SK-N-SH treated with all-trans-retinoic acid at 6 μM for 48 hours (cell line): Measurements from ENCODE around the gene UMPS.
"Not testable (repeated sequence)": the region's sequence is repeated elsewhere in the genome, so short reads cannot be mapped to it uniquely, and the experiment has no call there.

Experiments used
- ATAC-seq: fragments of 200-7000 bp; cut with Tn5 transposase; 3 replicates; pipeline ENCODE4 v1.9.1; 2020; ENCODE audit warnings: mild to moderate bottlenecking, moderate library complexity
- ARNTL ChIP-seq: fragments of 450-650 bp; formaldehyde crosslinking; IDR thresholded peaks from 2 replicates; pipeline ENCODE4 v1.5.0; 2020; ENCODE audit warnings: low read depth, mild to moderate bottlenecking, moderate library complexity, borderline replicate concordance
- BACH2 ChIP-seq: fragments of 250-450 bp; sonication (Bioruptor Pico); IDR thresholded peaks from 2 replicates; pipeline ENCODE4 v1.9.0; 2021; ENCODE audit warnings: mild to moderate bottlenecking, borderline replicate concordance
- CREB5 ChIP-seq: fragments of 250-450 bp; sonication (Bioruptor Pico); IDR thresholded peaks from 2 replicates; pipeline ENCODE4 v1.5.1; 2020; ENCODE audit warnings: low read depth, mild to moderate bottlenecking, moderate library complexity
- CSDC2 ChIP-seq: fragments of 250-450 bp; sonication (Bioruptor Pico); IDR thresholded peaks from 2 replicates; pipeline ENCODE4 v1.5.0; 2020; ENCODE audit warnings: mild to moderate bottlenecking, moderate library complexity
- CSRNP3 ChIP-seq: fragments of 250-450 bp; sonication (Bioruptor Pico); IDR thresholded peaks from 2 replicates; pipeline ENCODE4 v1.5.1; 2021; ENCODE audit warnings: mild to moderate bottlenecking, moderate library complexity
- ESRRG ChIP-seq: fragments of 250-450 bp; sonication (Bioruptor Pico); IDR thresholded peaks from 2 replicates; pipeline ENCODE4 v1.6.1; 2021; ENCODE audit warnings: mild to moderate bottlenecking
- ISL1 ChIP-seq: fragments of 250-450 bp; sonication (Bioruptor Pico); IDR thresholded peaks from 2 replicates; pipeline ENCODE4 v2.1.2; 2022; ENCODE audit warnings: mild to moderate bottlenecking, moderate library complexity
- OSR1 ChIP-seq: fragments of 250-450 bp; sonication (Bioruptor Pico); IDR thresholded peaks from 2 replicates; pipeline ENCODE4 v1.8.0; 2022; ENCODE audit warnings: moderate library complexity, mild to moderate bottlenecking, inconsistent platforms
- PATZ1 ChIP-seq: fragments of 250-450 bp; sonication (Bioruptor Pico); IDR thresholded peaks from 2 replicates; pipeline ENCODE4 v1.8.0; 2020; ENCODE audit warnings: mild to moderate bottlenecking, moderate library complexity, borderline replicate concordance
- POU6F1 ChIP-seq: fragments of 250-450 bp; sonication (Bioruptor Pico); IDR thresholded peaks from 2 replicates; pipeline ENCODE4 v1.8.0; 2021; ENCODE audit warnings: low read depth, mild to moderate bottlenecking, moderate library complexity, borderline replicate concordance
- PPARA ChIP-seq: fragments of 250-450 bp; sonication (Bioruptor Pico); IDR thresholded peaks from 2 replicates; pipeline ENCODE4 v1.5.0; 2020; ENCODE audit warnings: mild to moderate bottlenecking, borderline replicate concordance
- RARB ChIP-seq: fragments of 250-450 bp; sonication (Bioruptor Pico); IDR thresholded peaks from 2 replicates; pipeline ENCODE4 v1.8.0; 2021; ENCODE audit warnings: mild to moderate bottlenecking, moderate library complexity
- TCF4 ChIP-seq: fragments of 250-450 bp; sonication (Bioruptor Pico); IDR thresholded peaks from 2 replicates; pipeline ENCODE4 v1.8.0; 2021; ENCODE audit warnings: mild to moderate bottlenecking, moderate library complexity, borderline replicate concordance
- TOX ChIP-seq: fragments of 250-450 bp; sonication (Bioruptor Pico); IDR thresholded peaks from 2 replicates; pipeline ENCODE4 v1.8.0; 2021; ENCODE audit warnings: mild to moderate bottlenecking, moderate library complexity, borderline replicate concordance
- TSHZ2 ChIP-seq: fragments of 250-450 bp; sonication (Bioruptor Pico); IDR thresholded peaks from 2 replicates; pipeline ENCODE4 v1.5.0; 2020; ENCODE audit warnings: mild to moderate bottlenecking, moderate library complexity
- ZC3H10 ChIP-seq: fragments of 250-450 bp; sonication (Bioruptor Pico); IDR thresholded peaks from 2 replicates; pipeline ENCODE4 v1.5.1; 2021; ENCODE audit warnings: mild to moderate bottlenecking, moderate library complexity
- ZFP3 ChIP-seq: fragments of 250-450 bp; sonication (Bioruptor Pico); IDR thresholded peaks from 2 replicates; pipeline ENCODE4 v1.5.0; 2020; ENCODE audit warnings: mild to moderate bottlenecking, moderate library complexity
- ZNF565 ChIP-seq: fragments of 450-650 bp; formaldehyde crosslinking; conservative IDR thresholded peaks from 2 replicates; pipeline ENCODE4 v1.5.0; 2020; ENCODE audit warnings: low read depth, mild to moderate bottlenecking, moderate library complexity
- ZNF70 ChIP-seq: fragments of 450-650 bp; formaldehyde crosslinking; IDR thresholded peaks from 2 replicates; pipeline ENCODE4 v1.5.0; 2020; ENCODE audit warnings: mild to moderate bottlenecking, moderate library complexity
- ZNF8 ChIP-seq: fragments of 450-650 bp; formaldehyde crosslinking; IDR thresholded peaks from 2 replicates; pipeline ENCODE4 v1.5.0; 2020; ENCODE audit warnings: mild to moderate bottlenecking, moderate library complexity

The UMPS gene

GRCh38 chr3:124780356-124780755 lies 50.1 kb downstream of the UMPS start:
- TF ChIP-seq ZFP3 (CRISPR knock-in tag) (no peak), ARNTL (CRISPR knock-in tag) (no peak), PATZ1 (CRISPR knock-in tag) (no peak), TCF4 (CRISPR knock-in tag) (no peak), TOX (CRISPR knock-in tag) (no peak), PPARA (CRISPR knock-in tag) (no peak), ZNF8 (CRISPR knock-in tag) (no peak), ZNF565 (CRISPR knock-in tag) (no peak), ESRRG (CRISPR knock-in tag) (no peak), POU6F1 (no peak), RARB (no peak), CREB5 (CRISPR knock-in tag) (no peak), TSHZ2 (CRISPR knock-in tag) (no peak), CSRNP3 (CRISPR knock-in tag) (no peak), CSDC2 (CRISPR knock-in tag) (no peak), ZC3H10 (CRISPR knock-in tag) (no peak), ISL1 (no peak)
- ATAC-seq: peak; percentile 84

GRCh38 chr3:124780761-124781475 lies 50.7 kb downstream of the UMPS start:
- ATAC-seq: peak; percentile 28

GRCh38 chr3:124781476-124782376 lies 51.5 kb downstream of the UMPS start:
- TF ChIP-seq ZNF565 (CRISPR knock-in tag): no peak
- no peak for TF ChIP-seq ESRRG (CRISPR knock-in tag)
- no peak for TF ChIP-seq ARNTL (CRISPR knock-in tag)
- no peak for TF ChIP-seq ZNF70 (CRISPR knock-in tag)
- no peak for TF ChIP-seq CREB5 (CRISPR knock-in tag)
- TF ChIP-seq PPARA (CRISPR knock-in tag): no peak
- no peak for TF ChIP-seq ZNF8 (CRISPR knock-in tag)
- TF ChIP-seq ISL1: no peak
- TF ChIP-seq BACH2 (CRISPR knock-in tag): no peak
- no peak for TF ChIP-seq TSHZ2 (CRISPR knock-in tag)
- no peak for TF ChIP-seq OSR1 (CRISPR knock-in tag)
- TF ChIP-seq TOX (CRISPR knock-in tag): no peak
- TF ChIP-seq, all 23 proteins: peak for 0
- ATAC-seq: no peak

More at GRCh38 chr3:124780761-124781475, 50.7 kb downstream of the UMPS start:
- no peak for TF ChIP-seq ARNTL (CRISPR knock-in tag)
- TF ChIP-seq ZNF565 (CRISPR knock-in tag): no peak
- no peak for TF ChIP-seq ZC3H10 (CRISPR knock-in tag)
- TF ChIP-seq ESRRG (CRISPR knock-in tag): no peak
- TF ChIP-seq, all 23 proteins: peak for 0

GRCh38 chr3:124782377-124782712 lies 52.1 kb downstream of the UMPS start:
- not testable (repeated sequence) for ATAC-seq
